AG20443 (cell line): ENCODE measurements around the gene WTIP.
A peak's percentile ranks its signal among the peaks of the same experiment; 100 is the strongest.
"Not testable (repeated sequence)": the region's sequence is repeated elsewhere in the genome, so short reads cannot be mapped to it uniquely, and the experiment has no call there.

Source experiments
- DNase-seq: peaks from one replicate; pipeline ENCODE4 v3.0.0; 2012; ENCODE audit warnings: low spot score, mixed read lengths

WTIP gene

DNA sequence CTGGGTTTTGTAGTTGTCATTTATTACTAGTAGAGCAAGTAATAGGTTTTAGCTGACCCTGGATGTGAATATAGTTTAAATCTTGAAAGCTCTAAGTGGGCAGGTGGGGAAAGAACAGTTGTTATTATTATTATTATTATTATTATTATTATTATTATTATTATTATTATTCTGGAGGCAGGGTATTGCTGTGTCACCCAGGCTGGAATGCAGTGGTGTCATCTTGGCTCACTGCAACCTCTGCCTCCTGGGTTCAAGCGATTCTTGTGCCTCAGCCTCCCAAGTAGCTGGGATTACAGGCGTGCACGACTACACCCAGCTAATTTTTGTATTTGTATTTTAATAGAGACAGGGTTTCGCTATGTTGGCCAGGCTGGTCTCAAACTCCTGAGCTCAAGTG lies 3.1 kb upstream of the WTIP start:
- DNase-seq = not testable (repeated sequence)

GRCh38 chr19:34479396-34479795 lies 2.2 kb upstream of the WTIP start:
- DNase-seq = no peak

GRCh38 chr19:34480491-34480890 lies 1.1 kb upstream of the WTIP start:
- no peak for DNase-seq

DNA sequence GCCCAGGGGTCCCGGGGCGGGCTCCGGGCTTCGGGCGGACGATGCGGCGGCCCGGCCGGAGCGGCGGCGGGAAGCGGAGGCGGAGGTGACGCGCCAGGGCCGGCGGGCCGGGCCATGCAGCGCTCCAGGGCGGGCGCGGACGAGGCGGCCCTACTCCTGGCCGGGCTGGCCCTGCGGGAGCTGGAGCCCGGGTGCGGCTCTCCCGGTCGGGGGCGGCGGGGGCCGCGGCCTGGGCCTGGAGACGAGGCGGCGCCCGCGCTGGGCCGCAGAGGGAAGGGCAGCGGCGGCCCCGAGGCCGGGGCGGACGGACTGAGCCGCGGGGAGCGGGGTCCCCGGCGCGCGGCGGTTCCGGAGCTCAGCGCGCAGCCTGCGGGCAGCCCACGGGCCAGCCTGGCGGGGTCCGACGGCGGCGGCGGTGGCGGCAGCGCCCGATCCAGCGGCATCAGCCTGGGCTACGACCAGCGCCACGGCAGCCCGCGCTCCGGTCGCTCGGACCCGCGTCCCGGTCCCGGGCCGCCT lies 362 bp downstream of the WTIP start:
- DNase-seq = peak; percentile 87

- DNase-seq = peak; percentile 71
These were observed 1.1 kb downstream of the WTIP start for GRCh38 chr19:34482380-34483250.

DNA sequence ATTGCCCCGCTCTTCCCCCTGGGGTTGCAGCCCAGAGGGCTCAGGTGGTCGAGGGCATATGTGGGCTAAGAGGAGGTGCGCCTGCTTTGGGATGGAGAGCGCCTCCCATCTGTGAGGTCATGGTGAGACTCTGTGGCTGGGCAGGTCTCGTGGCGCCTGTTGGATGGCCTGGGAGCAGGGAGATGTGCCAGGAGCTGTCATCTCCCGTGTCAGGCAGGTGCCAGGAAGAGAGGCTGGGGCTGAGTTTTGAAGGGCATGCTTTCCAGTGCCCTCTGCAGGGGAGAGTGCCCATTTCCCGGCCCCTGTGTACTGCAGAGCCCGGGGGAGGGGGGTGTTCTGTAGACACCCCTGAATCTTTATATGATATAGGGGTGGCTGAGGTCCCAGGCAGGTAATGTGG lies 2.8 kb downstream of the WTIP start:
- no peak for DNase-seq

DNA sequence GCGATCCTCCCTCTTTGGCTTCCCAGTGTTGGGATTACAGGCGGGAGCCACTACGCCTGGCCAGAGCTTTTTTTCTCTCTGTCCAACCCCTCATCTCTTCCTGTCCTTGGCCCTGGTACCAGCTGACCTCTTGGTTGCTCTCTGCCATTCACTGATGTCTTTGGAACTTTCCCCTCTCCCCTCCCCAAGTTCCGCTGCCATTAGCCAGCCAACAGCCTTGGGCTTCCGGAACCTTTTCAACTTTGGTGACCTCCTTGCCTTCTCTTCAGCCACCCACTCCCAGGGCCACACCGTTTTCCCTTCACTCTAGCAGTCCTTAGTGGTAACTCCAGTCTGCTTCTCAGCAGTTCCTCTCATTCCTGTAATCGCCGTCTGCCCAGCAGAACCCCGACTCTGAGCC lies 4.3 kb downstream of the WTIP start:
- no peak for DNase-seq

- DNase-seq = no peak
These were observed 6.1 kb downstream of the WTIP start for GRCh38 chr19:34487651-34488051.

DNA sequence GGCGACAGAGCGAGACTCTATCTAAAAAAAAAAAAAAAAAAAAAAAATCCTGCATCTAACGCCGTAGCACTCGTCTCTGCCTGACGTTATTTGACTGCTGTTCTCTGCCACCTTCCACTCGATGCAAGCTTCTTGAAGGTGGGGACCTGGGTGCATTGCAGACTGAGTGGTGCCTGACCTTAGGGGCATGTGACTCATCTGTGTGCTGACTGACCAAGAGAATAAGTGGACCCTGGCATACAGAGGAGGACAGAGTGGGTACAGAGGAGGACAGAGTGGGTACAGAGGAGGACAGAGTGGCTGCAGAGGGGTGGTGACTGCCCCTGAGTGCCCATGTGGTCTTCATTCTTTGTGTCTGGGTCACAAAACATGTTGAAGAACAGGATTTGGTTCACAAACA lies 7.6 kb downstream of the WTIP start:
- no peak for DNase-seq

DNA sequence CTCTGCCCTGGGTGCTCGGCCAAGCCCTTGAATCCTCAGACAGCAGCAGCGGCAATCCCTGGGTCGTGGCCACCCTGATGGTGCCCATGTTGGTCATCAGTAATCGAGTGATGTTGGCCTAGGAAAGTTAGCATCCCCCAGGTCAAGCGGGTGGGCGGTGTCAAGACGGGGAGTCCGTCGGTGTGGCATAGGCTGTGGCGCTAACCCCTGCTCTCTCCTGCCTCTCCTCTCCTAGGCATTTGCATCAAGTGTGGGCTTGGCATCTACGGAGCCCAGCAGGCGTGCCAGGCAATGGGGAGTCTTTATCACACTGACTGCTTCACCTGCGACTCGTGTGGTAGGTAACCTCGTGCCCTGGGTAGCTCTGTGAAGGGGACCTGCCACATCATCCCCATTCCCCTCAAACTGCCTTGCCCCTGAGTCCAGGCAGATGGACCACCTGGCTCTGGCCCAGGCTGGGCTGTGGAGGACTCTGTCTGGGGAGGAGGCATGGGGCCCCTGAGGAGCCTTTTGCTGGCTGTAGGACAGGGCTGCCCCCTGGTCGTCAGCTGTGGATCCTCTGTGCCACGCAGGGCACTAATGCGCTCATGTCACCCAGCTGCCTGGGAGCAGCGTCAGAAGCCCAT lies 8.7 kb downstream of the WTIP start:
- no peak for DNase-seq

DNA sequence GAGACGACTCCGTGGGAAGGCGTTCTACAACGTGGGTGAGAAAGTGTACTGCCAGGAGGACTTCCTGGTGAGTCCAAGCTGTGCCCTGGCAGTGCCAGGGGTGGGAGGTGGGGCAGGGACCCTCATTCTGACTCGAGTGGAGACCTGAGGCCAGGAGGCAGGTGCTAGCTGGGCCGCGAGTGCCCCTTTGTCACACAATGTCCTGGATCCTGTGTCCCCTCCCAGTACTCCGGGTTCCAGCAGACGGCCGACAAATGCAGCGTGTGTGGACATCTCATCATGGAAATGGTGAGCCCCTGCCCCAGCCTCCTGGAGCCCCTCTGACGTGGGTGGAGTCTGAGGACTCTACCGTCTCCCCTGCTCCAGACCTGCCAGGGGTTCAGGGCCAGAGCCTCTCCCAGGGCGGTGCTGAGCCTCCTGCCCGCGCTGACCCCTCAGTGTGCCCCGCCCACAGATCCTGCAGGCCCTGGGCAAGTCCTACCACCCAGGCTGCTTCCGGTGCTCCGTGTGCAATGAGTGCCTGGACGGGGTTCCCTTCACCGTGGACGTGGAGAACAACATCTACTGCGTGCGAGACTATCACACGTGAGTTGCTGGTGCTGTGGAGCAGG lies 11.6 kb downstream of the WTIP start:
- no peak for DNase-seq

DNA sequence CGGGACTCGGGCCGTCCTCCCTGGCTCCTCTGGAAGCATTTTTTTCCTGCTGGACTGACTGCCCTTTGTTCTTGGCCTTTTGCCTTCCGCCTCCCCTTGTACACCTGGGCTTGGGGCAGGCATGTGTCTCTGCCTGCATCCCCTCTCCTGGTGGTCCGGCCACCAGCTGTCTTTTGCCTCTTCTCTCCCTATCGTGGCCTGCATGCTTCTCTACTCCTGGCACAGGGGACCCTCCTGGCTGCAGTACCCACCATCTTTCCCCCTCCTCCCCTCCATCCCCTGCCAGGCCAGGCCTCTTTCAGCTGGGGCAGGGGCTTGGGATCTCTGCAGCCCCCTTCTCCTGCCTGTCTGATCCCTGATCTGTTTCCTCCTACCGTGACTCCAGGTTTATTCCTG lies 12.1 kb downstream of the WTIP start:
- DNase-seq = no peak

DNA sequence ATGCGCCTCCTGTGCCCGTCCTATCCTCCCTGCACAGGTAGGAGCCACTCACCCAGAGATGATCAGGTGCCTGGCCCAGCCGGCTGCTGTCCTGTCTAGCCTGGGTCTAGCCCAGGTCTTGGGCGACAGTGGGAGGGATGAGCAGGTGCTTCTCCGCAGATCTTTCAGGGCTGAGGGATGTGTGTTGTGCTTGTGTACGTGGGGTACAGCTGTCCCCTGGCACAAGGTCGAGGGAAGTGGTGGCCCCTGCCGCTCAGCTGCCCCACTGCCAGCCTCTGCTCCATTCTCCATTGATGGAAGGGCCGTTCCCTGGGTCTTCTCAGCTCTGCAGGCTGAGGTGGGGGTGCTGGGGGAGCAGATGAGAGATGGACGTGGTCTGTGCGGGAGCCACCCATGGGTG lies 13.0 kb downstream of the WTIP start:
- no peak for DNase-seq

DNA sequence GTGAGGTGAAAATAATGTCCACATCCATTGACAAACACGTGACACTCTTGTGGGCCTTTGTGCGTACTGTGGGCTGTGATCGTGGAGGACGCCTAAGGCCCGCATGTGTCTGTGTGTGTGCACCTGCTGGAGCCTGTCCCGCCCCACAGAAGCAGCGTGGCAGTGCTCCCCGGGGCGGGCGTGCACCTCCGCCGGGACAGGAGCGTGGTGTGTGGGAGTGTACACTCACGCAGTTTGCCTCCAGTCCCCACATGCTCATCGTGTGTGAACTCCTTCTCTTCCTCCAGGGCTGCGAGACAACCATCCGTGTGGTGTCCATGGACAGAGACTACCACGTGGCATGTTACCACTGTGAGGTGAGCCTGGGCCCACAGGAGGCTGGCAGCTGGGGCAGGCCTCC lies 13.9 kb downstream of the WTIP start:
- DNase-seq = no peak

DNA sequence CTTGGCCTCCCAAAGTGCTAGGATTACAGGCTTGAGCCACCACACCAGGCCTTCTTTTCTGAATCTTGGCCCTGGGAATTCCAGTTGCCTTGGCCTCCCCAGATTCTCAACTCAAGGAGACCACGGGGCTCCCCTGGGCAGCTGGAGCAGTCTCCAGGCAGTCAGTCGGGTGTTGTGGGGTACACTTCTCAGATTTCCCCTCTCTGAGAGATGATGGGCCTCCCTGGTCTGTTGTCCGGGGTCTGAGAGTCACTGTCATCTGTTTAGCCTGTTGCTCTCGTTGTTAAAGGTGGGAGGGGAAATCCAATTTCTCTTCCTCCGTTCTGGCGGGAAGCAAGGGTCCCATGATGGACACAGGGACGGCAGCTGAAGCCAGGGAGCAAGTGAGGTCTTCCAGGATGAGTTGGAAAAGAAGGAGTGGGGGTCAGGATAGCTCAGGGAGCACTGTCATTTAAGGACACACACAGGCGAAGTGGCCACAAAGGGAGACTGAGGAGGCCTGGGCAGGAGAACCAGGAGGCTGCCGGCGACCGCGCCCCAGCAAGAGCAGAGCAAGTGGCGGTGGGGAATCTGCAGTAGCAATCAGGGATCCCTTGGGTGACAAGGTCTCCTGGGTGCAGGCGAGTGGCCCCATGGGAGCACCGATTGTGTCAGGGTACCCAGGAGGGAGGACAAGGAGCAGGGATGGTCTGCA lies 15.7 kb downstream of the WTIP start:
- DNase-seq = no peak

DNA sequence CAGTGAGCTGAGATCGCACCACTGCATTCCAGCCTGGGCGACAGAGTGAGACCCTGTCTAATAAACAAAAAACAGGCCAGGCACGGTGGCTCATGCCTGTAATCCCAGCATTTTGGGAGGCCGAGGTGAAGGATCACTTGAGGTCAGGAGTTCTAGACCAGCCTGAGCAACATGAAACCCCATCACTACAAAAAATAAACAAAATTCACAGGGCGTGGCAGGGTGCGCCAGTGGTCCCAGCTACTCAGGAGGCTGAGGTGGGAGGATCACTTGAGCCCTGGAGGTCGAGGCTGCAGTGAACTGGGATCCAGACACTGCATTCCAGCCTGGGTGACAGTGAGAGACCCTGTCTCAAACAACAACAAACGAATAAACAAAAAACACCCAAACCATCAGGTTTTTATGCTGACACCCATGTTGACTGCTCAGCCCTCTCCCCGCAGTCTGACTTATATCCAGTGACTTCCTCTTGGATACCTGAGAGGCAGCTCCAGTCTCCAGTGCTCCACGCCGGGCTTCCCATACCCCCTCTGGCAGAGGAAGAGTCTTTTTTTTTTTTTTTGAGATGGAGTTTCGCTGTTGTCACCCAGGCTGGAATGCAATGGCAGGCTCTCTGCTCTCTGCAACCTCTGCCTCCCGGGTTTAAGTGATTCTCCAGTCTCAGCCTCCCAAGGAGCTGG lies 17.7 kb downstream of the WTIP start:
- DNase-seq = no peak

DNA sequence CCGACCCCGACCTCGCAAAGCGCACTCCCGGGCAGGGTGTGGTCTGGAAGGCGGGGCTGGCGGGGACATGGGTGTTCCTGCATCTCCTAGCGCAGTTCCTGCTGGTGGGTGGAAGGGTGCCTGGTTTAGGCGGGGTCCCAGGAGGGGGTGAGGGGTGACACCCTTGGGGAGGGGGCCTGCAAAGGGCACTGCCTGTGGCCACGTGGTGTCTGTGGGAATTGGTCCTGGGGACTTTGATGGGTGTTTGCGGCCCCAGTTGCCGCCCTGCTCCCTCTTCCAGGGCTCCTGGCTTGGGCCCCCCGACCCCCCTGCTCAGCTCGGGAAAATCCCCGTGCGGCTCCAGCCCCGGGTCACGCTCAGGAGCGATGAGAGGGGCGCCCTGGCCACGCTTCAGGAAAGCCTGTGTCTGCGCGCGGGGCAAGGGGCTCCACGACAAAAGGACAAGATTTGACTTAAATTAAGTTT lies 19.1 kb downstream of the WTIP start:
- DNase-seq = peak; percentile 10

GRCh38 chr19:34501339-34502320 lies 20.1 kb downstream of the WTIP start:
- DNase-seq = peak; percentile 98

- peak; percentile 53 for DNase-seq
These were observed 21.2 kb downstream of the WTIP start for GRCh38 chr19:34502582-34503411.
